GF-D8 (cell line): ENCODE measurements around the gene LARGE1.

Source experiments
- DNase-seq: peaks from one replicate; lab custom pipeline; 2025; lab: John Stamatoyannopoulos, UW

LARGE1 gene

DNA sequence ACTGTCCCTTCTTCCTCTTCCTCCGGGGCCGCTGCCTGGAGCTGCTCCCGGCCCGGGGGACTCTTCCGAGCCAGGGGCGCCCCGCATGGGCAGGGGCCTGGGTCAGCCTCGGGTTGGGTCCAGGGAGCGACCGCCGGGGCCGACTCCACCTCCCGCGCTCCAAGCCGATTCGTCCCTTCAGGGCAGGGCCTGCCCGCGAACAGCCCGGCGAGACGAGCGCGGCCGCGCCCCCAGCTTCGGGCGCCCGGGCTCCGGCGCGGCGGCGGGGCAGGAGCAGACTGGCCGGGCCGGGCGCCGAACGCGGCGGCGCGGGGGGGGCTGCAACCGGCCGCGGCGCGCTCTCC, at the start of gene LARGE1:
LARGE1 (minus strand) TSS at position 280 of the 344 bp plus-strand sequence.
- DNase-seq = no peak

DNA sequence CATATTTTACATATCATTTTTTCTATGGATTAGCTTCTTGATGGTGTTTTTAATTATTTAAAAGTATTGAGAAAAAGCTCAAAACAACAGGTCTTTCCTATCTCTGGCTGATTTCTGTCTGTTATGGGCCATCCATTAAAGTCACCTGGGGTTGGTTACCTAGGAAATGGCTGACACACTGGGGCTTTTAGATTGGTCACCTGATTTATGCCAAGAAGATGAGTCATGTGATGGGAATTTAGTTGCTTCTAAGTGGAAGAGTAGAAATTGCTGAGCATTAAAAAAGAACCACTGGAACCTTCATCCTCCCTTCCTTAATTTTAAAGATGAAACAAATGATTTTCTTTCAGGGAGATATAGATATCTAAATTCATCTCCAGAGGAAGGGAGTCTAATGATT, 48.8 kb upstream of the LARGE1 start:
- no peak for DNase-seq

DNA sequence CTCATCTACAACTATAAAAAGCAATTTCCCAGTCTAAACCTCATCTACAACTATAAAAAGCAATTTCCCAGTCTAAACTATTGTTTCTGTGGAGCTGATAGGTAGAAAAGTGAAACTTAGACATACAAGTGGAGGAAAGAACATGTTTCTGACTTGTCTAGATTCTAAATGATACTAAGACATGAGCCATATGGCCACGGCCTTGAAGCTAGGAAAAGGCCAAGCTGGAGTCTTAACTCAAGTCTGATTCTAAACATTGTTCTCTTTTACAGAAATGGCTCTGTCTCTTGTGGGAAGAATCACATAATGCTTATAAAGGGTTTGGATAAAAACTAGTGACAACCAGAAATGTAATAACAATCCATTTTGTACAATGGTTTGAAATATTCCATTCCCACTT, 43.8 kb upstream of the LARGE1 start:
- DNase-seq = no peak

DNA sequence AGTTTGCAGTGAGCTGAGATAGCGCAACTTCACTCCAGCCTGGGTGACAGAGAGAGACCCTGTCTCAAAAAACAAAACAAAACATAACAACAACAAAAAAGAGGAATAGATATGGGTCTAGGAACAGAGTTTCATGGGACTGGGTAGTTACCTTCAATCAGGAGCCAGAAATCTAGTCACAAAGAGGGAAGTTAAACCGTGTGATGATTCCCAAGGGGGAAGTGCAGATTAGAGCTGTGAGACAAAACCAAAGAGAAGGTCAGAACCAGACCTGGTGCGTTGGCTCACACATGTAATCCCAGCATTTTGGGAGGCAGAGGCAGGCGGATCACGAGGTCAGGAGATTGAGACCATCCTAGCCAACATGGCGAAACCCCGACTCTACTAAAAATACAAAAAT, 42.1 kb upstream of the LARGE1 start:
- DNase-seq = no peak

DNA sequence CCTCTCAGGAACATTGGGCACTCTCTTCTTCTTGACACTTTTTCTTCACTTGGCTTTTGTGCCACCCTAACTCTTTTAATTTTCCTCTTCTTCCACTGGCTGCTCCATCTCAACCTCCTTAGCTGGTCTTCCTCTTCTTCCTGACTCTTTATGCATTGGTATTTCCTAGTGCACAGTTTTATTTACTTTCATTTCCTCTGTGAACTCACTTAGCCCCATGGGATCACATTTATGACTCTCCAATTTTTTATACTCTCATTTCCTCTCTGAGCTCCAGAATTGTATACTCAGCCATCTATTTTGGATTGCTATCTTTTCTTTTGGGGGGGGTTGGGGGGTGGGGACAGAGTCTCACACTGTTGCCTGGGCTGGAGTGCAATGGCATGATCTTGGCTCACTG, 38.5 kb upstream of the LARGE1 start:
- no peak for DNase-seq

DNA sequence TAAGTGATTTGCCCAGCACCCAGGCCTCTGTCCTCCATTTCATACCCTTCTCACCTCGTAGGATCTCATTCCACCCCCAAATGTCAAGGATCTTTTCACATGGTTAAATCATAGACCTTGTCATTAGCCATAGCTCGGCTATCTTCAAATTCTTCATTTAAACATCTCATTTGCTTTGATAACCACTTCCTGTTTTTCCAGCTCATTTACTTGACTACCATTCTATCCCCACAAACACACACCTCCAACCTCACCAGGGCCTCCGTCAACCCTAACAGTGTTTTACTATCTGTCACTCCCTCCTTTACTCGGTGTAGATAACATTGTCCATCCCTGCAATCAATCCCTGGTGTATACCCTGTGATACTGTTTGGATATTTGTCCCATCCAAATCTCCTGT, 36.8 kb upstream of the LARGE1 start:
- DNase-seq = no peak

DNA sequence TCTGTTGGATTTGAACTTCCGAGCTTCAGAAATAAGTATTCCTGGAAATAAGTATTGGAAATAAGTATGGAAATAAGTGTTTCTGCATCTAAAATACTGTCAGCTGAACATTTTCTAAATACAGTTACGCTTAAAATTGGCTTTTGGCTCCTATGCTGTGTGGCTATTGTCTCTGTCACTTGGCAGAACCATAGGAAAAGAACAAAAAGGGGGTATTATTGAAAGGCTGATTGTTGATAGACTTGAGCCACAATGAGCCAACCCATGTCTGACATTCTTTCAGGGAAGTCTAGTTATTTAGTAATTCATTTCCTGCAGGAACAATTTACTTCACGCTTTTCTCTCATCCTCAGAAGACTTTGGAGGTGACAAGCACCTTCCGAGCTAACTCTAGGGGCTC, 32.5 kb upstream of the LARGE1 start:
- DNase-seq = no peak

DNA sequence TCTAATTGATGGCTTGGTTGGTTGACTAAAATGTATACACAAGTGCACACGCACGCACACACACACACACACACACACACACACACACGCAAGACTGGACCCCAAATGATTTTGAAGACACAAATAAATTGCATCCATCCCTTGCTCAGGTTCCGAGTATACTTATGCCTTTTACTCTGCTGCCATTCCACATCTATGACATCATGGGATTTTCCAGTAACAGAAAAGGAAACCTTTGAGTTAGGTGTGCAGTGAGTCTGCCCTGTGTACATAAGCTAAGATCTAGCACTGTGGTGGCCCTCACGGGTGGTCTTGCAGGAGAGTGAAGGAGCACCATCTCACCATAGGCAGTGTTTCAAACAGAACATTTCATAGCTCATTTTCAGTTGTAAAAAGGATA, 20.5 kb upstream of the LARGE1 start:
- DNase-seq = no peak

DNA sequence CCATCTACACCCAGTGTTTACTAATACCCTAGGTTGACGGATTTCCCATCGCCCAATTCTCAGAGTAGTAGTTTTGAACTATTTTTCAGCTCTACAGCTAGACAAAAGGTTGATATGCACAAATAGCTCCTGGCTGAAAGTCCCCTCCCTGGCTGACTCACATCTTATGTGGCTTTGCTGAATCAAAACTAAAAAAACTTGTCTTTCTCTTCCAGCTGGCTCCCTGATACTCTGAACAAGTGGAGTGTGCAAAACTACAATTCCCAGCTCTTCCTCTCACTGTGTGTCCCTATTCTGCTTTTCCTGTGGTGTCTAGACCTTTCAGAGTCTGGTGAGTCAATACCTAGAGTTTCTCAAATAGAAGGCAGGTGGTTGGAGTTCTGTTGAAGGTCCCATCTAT, 12.7 kb upstream of the LARGE1 start:
- DNase-seq = no peak

DNA sequence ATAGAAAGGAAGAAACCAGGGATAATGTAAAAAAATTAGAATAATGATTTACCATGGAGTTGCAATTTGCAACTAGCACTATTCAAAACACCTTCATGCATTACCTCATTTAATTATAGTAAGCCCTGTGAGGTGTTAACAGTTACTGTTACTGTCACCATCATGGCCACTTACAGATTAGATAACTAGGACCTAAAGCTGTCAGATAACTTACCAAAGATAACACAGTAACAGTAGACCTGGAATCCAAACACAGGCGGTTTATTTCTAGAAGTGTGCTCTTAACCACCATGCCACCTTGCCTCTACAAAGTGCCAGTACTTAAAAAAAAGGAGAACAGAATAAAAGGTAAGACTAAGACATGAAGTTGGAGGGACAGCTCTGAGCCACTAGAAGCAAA, 11.1 kb upstream of the LARGE1 start:
- DNase-seq = no peak

DNA sequence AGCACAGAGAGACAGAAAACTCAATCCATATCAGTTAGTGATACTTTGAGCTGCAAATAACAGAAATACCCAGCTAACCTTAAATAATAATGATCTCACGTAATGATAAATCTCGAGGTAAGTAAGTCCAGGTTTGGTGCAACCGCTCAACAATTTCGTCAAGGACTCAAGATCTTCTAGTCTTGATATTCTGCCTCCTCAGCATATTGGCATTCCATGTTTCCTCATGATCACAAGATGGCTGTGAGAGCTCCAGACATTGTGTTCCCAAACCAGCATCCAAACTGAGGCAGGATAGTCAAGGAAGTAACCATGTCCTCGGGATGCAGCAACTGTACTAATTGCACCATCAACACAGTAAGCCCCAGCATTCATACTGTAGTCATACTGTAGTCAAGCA, 7.5 kb upstream of the LARGE1 start:
- no peak for DNase-seq

DNA sequence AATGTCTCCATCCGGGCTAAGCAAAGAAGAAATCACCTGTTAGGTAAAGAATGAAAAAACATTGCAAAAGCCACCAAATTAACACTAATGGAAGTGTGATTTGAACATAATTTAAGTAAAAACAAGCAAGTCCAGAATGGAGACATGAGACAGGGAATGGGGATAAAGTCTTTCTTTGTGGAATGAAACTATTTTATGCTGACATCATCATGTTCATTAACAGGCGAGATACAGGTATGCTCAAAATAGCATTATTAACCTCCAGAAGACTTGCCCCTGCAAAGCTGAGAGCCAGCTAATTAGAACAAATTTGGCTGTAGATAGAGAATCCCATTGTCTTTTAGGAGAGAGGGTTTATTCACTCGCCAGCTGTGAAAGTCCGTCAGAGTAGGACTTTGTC, 4.9 kb upstream of the LARGE1 start:
- no peak for DNase-seq

DNA sequence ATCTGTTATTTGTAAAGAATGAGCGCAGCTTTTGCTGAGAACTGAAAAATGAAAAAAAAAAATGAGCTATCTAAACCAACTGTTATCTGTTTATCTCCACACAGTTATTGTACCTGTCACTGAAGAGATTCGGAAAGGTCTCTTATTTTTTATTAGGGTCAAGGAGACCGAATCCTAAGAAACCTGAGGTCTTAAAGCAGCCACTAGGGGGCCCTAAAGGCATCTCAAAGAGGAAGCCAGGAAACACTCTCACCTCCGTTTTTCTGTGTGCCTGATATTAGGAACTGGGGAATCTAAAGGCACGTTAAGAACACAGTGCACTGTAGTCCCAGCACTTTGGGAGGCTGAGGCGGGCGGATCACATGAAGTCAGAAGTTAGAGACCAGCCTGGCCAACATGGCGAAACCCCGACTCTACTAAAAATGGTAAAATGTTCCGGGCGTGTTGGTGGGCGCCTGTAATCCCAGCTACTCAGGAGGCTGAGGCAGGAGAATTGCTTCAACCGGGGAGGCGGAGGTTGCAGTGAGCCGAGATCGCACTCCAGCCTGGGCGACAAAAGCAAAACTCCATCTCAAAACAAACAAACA, 3.5 kb upstream of the LARGE1 start:
- DNase-seq = no peak

DNA sequence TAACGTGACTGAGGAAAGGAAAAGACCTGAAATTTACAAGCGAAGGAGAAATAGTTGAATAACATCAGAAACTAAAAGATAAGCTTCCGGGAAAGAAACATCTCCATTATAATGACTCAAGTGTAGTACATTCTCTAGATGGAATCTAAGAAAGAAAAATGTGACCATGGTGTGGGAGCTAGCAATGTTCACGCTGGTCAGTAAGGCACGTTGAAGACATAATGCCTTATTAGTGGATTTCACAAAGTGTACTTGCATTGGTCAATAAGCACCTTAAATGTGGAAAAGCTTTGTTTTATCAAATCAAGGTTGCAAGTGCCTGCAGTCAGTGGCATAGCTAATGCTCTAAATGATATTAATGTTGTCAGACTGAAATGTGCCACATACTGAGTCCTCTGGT, 2.8 kb upstream of the LARGE1 start:
- no peak for DNase-seq

DNA sequence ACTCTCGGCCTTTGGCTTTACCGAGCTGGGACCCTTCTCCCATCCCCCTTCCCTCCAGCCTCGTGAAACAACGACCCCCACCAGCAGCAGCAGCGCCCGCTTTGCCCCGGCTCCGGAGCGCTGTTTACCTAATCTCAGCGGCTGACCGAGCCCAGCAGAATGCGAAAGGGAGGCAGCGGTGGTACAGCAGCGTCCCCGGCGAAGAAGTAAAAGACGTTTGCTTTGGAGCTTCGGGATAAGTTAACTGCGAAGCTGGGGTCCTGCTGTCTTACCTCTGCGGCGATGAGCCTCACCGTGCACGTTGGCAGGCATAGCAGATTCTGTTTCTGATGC, 2.0 kb upstream of the LARGE1 start:
- DNase-seq = no peak

DNA sequence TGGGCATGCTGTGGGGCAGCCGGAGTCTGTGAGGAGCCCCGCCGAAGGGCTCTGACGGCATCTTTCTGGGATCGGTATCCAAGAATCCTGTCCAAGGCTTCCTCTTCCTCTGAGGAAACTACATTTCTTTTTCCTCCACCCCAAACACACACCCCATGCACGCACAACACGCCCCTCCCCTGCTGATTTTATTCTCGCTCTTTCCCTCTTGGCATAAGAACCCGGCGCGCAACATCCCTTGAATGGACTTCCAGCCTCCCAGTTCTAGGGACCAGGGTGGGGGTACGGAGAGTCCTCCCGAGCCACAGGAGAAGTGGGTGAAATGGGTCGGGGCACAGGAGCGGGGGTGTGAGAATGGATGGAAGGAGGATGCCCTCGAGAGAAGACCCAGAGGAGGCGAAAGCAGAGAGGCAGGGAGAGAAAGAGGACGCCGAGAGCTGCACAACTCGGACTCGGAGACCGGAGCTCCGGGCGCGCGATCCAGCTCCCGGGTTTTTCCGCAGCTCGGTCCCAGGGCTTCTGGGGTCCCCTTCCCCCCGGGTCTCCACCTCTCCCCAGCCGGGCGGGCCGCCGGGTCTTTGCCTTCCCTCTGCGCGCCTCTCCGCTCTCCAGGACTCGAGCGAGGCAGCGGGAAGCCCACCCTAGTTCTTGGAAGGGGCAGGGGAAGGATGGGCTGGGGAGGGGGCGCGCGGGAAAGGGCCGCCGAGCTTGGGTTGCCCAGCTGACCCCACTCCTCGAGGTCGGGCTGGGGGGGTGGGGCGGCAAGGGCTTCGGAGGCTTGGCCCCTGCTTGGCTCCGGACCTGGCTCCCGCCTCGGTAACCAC, 1.5 kb upstream of the LARGE1 start:
- no peak for DNase-seq

DNA sequence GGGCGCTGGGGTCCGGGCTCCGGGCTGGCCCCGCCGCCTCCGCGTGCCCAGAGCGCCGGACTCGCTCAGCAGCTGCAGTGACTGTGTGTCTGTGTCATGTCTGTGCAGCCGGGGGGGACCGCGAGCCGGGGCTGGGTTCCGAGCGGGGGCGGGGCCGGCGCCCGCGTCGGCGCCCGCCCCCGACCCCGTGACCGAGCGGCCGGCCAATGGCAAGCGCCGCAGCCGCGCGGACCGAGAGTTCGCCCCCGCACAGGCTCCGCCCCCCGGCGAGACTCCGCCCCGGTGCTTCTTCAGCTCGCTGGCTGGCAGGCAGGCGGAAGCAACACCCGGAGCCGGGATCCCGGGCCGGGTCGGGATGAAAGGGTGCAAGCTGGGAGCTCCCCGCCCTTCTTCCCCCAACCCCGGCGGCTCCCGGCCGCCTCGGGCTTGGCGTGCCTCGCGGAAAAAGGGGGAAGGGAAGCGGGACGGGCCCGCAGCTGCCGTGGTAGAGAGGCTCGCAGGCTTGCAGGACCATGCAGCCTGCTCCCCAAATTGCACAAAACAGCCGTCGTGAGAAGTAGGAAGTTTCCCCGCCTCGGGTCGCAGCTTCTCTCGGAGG, 750 bp upstream of the LARGE1 start:
- DNase-seq = peak; percentile 32

DNA sequence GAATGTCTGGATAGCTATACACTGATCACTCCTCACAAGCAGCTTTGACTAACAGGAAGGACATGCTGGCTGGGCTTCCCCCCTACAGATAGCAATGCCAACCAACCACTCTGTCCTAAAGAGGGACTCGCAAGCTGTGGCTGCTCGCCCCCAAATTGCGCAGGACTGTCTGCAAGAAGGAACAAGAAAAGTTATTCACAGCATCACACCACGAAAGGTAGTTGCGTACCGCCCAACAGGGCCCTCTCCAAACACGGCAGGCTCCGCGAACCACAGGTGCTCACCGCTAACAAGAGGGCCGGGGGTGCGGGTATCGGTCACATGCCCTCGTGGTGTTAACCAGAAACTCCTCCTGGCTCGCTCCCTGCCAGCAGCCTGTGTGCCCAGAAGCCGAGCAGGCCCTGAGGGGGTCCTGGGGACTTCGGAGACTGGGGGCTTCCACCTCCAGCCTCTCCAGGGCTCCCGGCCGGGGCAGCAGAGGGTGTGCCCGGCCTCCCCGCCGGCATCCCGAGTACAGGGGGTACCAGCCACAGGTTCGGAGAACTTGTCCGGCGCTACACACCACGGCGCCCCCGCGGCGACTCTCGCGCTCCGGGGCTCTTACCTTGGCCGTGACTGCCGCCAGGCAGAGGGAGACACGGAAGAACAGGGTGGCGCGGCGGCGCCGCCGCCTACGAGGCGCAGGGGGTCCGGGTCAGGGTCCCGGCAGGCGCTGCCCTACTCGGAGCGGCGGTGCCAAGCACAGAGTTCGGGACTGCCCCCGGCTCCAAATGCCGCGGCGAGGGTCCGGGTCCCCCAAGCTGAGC, 682 bp downstream of the LARGE1 start:
- DNase-seq = no peak

DNA sequence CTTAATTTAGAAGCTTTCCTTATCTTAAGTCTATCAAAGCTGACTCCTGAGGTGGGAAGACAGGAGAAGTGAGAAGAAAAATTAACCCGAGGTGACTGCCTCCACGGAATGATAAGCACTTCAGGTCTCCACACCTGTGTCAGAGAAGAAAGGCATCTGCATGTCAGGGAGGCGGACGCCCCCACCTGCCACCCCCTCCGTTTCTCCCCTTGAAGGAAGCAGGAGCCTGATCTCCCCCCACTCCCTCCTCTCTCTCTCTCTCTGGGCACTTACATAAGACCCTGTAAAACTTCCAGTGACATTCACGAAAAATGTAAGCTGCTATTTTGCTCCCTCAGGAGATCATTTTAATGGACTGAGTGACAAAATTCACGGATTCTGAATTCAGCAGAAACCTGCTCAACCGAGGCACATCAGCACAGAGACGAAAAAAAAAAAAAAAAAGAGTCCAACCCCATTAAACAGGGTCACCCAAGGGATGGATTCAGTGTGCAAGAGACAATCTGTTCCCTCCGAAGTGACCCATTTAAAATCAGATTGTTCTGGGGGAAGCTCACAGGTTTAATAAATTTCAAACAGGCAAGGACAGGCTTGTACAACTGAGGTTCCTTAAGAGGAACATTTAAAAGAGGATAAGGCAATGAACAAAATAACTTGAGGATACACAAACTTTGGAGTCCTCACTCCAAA, 1.5 kb downstream of the LARGE1 start:
- no peak for DNase-seq

DNA sequence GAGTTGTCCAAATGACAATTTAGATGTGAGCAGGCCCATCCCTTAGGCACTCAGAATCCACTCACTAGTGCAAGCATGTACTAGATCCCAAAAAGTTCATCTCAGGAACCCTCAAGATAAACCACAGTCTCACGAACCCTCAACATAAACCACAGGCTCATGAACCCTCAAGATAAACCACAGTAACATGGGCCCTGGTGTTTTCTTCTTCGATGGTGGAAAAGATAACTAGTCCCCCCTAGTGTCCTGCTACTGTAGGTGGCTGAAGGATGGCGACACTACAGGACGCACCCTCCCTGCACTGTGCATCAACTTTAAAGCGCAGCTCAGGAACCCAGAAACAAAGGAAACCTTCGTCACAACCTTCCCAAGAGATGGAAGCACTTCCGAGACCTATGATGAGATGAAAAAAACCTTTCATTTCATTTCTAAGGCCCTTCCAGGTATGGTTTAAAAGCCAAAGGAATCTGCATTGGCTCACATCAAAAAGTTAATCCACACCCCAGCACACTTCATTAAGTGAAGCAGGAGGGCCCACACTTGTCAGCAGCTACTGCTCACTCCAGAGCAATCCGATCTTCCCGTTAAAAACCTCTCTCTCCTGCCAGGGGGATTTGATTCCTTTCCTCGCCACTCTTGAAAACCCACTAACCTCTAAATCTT, 2.4 kb downstream of the LARGE1 start:
- DNase-seq = no peak

DNA sequence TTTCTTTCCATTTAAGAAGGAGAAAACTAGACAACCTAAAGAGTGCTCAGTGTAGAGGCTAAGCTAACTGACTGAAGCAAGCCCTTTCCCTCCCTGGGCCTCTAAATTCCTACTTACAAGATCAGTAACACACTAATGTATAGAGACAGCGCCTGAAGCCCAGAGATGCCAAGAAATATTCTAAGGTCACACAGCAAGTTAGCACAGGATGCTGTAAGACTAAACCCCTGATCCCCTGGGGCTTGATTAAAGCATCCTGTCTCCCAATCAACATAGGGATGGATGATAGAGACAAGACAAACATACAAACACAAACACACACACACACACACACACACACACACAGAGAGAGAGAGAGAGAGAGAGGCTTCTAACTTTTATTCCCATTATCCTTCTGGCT, 5.6 kb downstream of the LARGE1 start:
- DNase-seq = no peak

DNA sequence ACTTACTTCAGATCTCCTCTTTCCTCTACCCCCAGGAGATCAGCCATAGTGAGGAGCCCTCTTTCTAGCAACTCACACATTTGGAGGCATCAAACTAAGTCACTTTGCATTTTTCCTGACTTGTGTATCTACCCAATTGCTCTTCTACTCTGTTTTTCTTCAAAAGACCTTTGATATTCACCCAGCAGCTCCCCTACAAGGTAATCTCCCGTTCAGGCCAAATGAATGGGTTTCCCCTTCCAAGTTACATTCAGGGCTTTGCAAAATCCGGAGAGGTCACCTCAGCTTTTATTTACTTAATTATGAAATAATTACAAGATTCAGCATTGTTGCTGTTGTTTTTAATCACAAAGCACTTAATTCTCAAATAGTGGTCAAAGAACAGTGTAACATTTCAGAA, 6.1 kb downstream of the LARGE1 start:
- no peak for DNase-seq
